ENCODE measurements around the gene TRPM5. TPM values are rescaled to one million over a fixed set of nuclear protein-coding genes. Genes with fewer than 3 reads are reported as not detected.

The TRPM5 gene
- total RNA-seq, 6 experiments from 2014 or later: not detected

- no peak overlapping the region for H3K27ac Mint-ChIP-seq
- no peaks in the 10 kb centered on the region for H3K4me1 Mint-ChIP-seq (ENCODE audit: low read depth)
- no peak overlapping the region for H3K4me3 Mint-ChIP-seq
- H3K9me3 Mint-ChIP-seq: peaks cover 30% of the 10 kb centered on the region
- H3K36me3 Mint-ChIP-seq (ENCODE audit: low read depth): peaks cover 6% of the 10 kb centered on the region; the same call in 1 of the 2 replicates
- DNase-seq: no peak
- TF ChIP-seq CTCF (IDR thresholded peaks at IDR 0.05): no peak
- peaks cover 19% of the 10 kb centered on the region for H3K27me3 Mint-ChIP-seq (ENCODE audit: insufficient read depth)
Measured at GRCh38 chr11:2477254-2477653, 32.9 kb upstream of the TRPM5 start.

GRCh38 chr11:2475136-2475918 lies 31.0 kb upstream of the TRPM5 start:
- peaks cover 30% of the 10 kb centered on the region for H3K9me3 Mint-ChIP-seq
- no peak overlapping the region for H3K4me3 Mint-ChIP-seq
- peaks cover 9% of the 10 kb centered on the region for H3K27me3 Mint-ChIP-seq (ENCODE audit: insufficient read depth)
- H3K27ac Mint-ChIP-seq: no peak overlapping the region
- TF ChIP-seq CTCF (IDR thresholded peaks at IDR 0.05): no peak
- H3K4me1 Mint-ChIP-seq (ENCODE audit: low read depth): no peaks in the 10 kb centered on the region
- peaks cover 6% of the 10 kb centered on the region; the same call in 1 of the 2 replicates for H3K36me3 Mint-ChIP-seq (ENCODE audit: low read depth)
- no peak for DNase-seq

GRCh38 chr11:2474059-2474901 lies 30.0 kb upstream of the TRPM5 start:
- peaks cover 10% of the 10 kb centered on the region for H3K27me3 Mint-ChIP-seq (ENCODE audit: insufficient read depth)
- no peak overlapping the region for H3K4me3 Mint-ChIP-seq
- H3K36me3 Mint-ChIP-seq (ENCODE audit: low read depth): no peaks in the 10 kb centered on the region
- no peaks in the 10 kb centered on the region for H3K4me1 Mint-ChIP-seq (ENCODE audit: low read depth)
- no peak for DNase-seq
- no peak overlapping the region for H3K27ac Mint-ChIP-seq
- no peak for TF ChIP-seq CTCF (IDR thresholded peaks at IDR 0.05)
- H3K9me3 Mint-ChIP-seq: peaks cover 19% of the 10 kb centered on the region

- no peak for DNase-seq
- peaks cover 13% of the 10 kb centered on the region for H3K27me3 Mint-ChIP-seq (ENCODE audit: insufficient read depth)
- H3K27ac Mint-ChIP-seq: no peak overlapping the region
- peaks cover 11% of the 10 kb centered on the region for H3K9me3 Mint-ChIP-seq
- H3K4me1 Mint-ChIP-seq (ENCODE audit: low read depth): no peaks in the 10 kb centered on the region
- no peak for TF ChIP-seq CTCF (IDR thresholded peaks at IDR 0.05)
- no peak overlapping the region for H3K4me3 Mint-ChIP-seq
- no peaks in the 10 kb centered on the region for H3K36me3 Mint-ChIP-seq (ENCODE audit: low read depth)
Measured at GRCh38 chr11:2473361-2474058, 29.2 kb upstream of the TRPM5 start.

GRCh38 chr11:2472428-2473186 lies 28.3 kb upstream of the TRPM5 start:
- Mint-ChIP-seq H3K27ac (no peak overlapping the region), H3K36me3 (ENCODE audit: low read depth) (no peaks in the 10 kb centered on the region), H3K4me1 (ENCODE audit: low read depth) (no peaks in the 10 kb centered on the region), H3K9me3 (0 out of 2 replicates have a peak, but pooled peaks cover 4% of the 10 kb centered on the region), H3K27me3 (ENCODE audit: insufficient read depth) (peaks cover 17% of the 10 kb centered on the region), H3K4me3 (no peak overlapping the region)
- no peak for DNase-seq
- TF ChIP-seq CTCF (IDR thresholded peaks at IDR 0.05): no peak

All from HFFc6 (cell line).